GM04503 (cell line): ENCODE data around the gene SREK1IP1.

ENCODE experiments used
- DNase-seq: peaks from one replicate; pipeline ENCODE4 v3.0.0-alpha.2; 2012; ENCODE audit warnings: low read depth

SREK1IP1 gene

GRCh38 chr5:64768358-64769312 is at the start of gene SREK1IP1, which contains the start of gene CWC27:
Gene SREK1IP1 (minus strand): TSS chr5:64768691. CDS start chr5:64768517, 174 bp downstream.
Gene CWC27 (plus strand): TSS chr5:64768930. CDS start chr5:64769147, 217 bp downstream.
- peak; percentile 75 for DNase-seq

DNA sequence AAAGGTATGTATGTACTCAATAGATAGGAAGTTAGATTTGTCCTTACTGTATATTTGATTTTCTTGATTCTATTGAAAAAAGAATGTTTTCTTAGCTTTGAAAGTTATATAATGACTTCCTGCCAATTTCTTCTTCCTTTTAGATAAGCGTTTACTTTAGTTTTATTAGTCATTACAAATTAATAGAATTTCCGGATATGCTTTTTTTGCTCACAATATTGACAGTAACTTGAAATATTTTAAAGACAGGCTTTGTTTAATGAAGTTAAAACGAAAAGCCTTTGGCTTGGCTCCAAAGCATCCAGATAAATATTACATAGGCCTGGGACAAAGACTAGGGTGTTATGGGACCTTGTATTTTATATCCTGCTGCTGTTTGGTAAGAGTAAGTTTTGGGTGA is 49.8 kb upstream of the SREK1IP1 start:
- no peak for DNase-seq

DNA sequence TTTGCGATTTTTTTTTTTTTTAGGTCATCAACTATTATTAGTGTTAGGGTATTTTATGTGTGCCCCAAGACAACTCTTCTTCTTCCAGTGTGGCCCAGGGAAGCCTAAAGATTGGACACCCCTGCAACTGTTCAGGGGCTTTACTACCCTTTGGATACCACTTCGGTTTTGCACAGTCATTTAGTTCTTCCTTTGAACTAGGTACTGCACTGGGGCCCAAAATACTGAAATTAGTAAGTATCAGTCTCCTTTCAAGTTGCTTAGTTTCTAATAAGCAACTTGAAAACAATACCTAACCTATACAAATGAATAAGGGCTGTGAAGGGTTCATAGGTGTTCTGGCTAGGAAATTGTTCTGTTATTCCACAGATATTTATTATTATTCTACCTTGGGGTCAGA is 45.6 kb upstream of the SREK1IP1 start:
- DNase-seq, result no peak

GRCh38 chr5:64811050-64811640 is 42.7 kb upstream of the SREK1IP1 start:
- peak; percentile 11 for DNase-seq

GRCh38 chr5:64807520-64807919 is 39.0 kb upstream of the SREK1IP1 start:
- no peak for DNase-seq

- no peak for DNase-seq
Observed at GRCh38 chr5:64806537-64806936, 38.0 kb upstream of the SREK1IP1 start.

GRCh38 chr5:64800926-64801325 is 32.4 kb upstream of the SREK1IP1 start:
- DNase-seq, result no peak

- DNase-seq, result no peak
Observed at GRCh38 chr5:64796301-64796700, 27.8 kb upstream of the SREK1IP1 start.

- no peak for DNase-seq
Observed at GRCh38 chr5:64794053-64794770, 25.7 kb upstream of the SREK1IP1 start.

DNA sequence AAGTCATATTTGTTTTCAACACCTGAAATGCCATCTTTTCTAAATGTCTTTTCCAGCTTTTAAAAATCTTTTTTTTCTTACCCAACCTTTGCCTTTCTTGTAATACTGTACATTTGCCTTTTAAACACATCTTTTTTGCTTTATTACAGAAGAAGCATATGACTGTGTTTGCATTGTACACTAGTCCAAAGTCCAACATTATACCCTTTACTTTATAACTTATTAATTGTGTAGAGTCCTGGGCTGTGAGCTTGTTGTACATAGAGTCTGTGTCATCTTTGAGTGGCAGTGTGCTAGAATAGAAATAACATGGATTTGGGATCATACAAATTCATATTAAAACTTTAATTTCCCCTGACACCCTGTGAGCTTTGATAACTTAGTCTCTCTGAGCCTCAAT is 24.0 kb upstream of the SREK1IP1 start:
- DNase-seq, result no peak

- no peak for DNase-seq
Observed at GRCh38 chr5:64790210-64790609, 21.7 kb upstream of the SREK1IP1 start.

- DNase-seq, result no peak
Observed at GRCh38 chr5:64789457-64789856, 21.0 kb upstream of the SREK1IP1 start.

DNA sequence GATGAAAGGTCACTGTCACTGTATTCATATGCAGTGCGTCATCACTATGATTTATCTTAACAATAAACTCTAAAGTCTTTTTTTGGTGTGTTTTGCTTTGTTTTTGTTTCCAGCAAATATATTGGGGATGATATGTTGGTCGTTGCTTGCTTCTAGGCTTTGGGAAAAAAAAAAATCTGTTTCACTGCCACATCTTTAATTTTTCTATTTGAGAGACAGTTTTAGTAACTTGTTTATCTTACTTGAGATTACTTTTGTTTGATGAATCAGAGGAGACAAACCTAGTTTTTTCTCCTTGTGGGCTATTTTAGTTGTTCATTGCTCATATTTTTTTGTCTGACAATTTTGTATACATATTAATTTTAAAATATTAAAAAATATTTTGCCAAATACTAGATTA is 19.7 kb upstream of the SREK1IP1 start:
- no peak for DNase-seq

GRCh38 chr5:64786372-64786771 is 17.9 kb upstream of the SREK1IP1 start:
- no peak for DNase-seq

- DNase-seq, result peak; percentile 21
Observed at GRCh38 chr5:64784451-64785025, 16.0 kb upstream of the SREK1IP1 start.

- no peak for DNase-seq
Observed at GRCh38 chr5:64775291-64775690, 6.8 kb upstream of the SREK1IP1 start.

DNA sequence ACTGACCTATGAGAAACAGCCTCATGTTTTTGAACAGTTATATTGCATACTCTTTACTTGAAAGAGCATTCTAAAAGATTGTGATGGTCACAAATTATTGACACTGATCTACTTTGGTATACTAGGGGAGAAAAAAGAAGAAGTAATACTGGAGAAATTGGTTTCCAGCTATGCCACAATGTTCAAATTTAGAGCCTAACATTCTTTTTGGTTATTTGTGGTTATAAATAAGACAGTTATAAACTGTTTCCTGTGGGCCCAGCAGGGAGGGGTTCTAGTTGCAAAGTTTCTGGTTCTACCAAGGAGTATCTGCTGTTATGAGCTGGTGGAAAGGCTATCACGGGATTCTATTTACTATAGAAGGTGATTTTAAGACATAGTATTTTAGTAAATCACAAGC is 5.0 kb upstream of the SREK1IP1 start:
- DNase-seq, result no peak

DNA sequence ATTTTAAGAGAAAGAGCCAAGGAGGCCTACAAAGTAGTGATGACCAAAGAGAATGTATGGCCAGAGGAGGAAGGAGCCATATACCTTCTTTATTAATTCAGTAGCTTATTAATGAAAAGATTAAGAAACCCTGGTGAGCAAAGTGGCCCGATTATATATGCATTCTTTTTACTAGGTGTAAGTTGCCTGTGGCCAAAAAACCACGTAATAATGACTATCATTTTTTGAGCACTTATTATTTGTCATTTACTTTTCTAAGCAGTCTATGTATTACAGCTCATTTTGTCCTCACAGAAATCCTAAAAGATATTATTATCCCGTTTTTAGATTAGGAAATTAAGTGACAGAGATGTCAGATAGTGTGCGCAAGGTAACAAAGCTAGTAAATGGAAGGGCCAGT is 3.2 kb upstream of the SREK1IP1 start:
- DNase-seq, result no peak

DNA sequence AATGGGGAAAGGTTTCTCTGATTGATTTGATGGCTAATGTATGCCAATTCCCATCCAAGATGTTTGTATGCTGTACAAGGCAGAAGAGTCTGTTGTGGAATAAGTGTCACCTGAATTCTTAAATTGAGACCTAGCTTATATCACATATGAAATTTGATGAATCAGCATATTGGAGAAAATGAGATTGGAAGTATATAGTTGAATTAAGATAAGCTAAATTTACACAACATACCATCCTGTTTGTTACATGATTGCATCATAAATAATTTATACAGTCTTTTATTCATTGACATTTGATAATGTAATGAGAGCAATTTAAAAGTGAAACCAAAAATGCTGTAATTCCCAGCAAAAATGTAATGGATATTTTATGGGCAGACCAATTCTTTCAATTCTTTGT is 1.4 kb upstream of the SREK1IP1 start:
- no peak for DNase-seq

- peak; percentile 27 for DNase-seq
Observed at GRCh38 chr5:64767959-64768357, 533 bp downstream of the SREK1IP1 start.

DNA sequence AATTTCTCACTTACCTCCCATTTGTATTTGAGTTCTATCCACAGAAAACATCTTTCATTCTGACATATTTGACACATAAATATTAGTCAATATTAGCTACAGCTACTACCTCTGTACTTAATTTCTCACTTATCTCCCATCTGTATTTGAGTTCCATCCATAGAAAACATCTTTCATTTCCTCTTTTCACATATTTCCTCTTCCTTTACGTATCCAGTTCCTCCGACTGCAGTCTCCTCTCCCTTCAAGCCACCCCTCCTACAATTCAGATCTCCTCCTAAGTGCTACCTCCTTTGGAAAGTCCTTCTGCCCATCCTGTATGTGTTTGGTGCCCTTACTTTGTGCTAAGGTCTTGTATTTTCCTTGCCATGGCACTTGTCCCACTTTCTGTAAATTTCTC is 1.6 kb downstream of the SREK1IP1 start:
- DNase-seq, result no peak

DNA sequence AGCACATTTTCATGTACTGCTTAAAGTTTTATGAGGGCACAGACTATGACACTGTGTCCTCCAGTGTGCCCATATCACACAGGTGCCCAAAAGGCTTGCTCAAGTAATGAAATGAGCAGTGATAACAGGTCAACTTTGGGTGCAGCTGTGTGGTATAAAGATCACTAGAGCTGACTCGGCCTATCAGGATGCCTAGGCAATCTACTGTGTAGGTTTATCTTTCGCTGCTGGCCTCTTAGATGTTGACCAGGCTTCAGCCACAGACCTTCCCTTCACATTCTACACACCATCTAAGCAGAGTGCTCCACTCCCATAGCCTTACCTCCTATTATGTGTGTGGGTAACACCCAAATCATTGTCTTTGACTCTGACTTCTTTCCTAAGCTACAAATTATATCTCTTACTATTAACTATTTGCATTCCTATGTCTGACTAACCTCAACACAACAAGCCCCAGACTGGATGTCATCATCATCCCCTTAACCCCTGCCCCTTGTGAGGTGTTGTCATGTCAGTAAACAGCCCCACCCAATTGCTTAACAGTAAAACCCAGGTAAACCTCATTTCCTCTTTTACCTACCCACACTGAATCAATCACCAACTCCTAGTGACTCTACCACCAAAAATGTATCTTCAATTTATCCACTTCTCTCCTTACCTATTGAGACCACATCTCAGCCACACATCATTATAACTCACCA is 2.5 kb downstream of the SREK1IP1 start:
- DNase-seq, result no peak
